Measurements from ENCODE around the gene DPYD.

The DPYD gene

DNA sequence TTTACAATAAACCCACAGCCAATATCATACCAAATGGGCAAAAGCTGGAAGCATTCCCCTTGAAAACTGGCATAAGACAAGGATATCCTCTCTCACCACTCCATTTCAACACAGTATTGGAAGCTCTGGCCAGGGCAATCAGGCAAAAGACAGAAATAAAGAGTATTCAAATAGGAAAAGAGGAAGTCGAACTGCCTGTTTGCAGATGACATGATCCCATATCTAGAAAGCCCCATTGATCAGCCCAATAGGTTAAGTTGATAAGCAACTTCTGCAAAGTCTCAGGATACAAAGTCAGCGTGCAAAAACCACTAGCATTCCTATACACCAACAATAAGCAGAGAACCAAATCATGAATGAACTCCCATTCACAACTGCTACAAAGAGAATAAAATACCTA lies 235.5 kb downstream of the DPYD start:
- Histone ChIP-seq H3K36me3 (ENCODE audit: control insufficient read depth in 1 of 2, insufficient read depth in 2 of 2, low read length in 2 of 2) (peaks cover 0 to 13% of the 10 kb centered on the region in 2 donors), H3K27ac (ENCODE audit: low read length) (no peak overlapping the region), H3K4me3 (ENCODE audit: low read depth in 1 of 2, low read length in 2 of 2) (no peak overlapping the region), H3K4me1 (ENCODE audit: control insufficient read depth in 1 of 2, insufficient read depth in 2 of 2, low read length in 2 of 2) (no peaks in the 10 kb centered on the region), H3K9me3 (ENCODE audit: control insufficient read depth in 1 of 2, low read length in 2 of 2) (no peaks in the 10 kb centered on the region), H3K27me3 (ENCODE audit: low read depth, low read length) (no peaks in the 10 kb centered on the region)

DNA sequence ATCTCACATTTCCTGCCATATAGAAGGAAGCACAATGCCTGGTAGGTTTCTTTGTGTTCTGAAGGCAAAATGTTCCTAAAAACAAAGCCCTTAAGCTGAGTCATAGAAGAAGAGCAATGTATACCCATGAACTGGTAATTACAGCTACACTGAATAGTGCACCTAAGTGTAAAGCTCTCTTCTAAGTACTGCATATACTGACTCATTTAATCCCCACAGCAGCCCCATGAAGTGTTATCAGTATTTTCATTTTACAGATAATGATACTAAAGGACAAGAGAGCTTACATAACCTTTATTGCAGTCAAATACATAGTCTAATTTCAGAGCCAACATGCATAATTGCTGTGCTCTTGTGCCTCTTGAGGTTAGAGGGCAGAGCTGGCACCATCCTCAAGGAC lies 239.9 kb downstream of the DPYD start:
- no peaks in the 10 kb centered on the region for H3K4me1 ChIP-seq (ENCODE audit: control insufficient read depth in 1 of 2, insufficient read depth in 2 of 2, low read length in 2 of 2)
- H3K36me3 ChIP-seq (ENCODE audit: control insufficient read depth in 1 of 2, insufficient read depth in 2 of 2, low read length in 2 of 2), result peaks cover 0 to 15% of the 10 kb centered on the region in 2 donors
- no peaks in the 10 kb centered on the region for H3K27me3 ChIP-seq (ENCODE audit: low read depth, low read length)
- no peak overlapping the region for H3K4me3 ChIP-seq (ENCODE audit: low read depth in 1 of 2, low read length in 2 of 2)
- no peak overlapping the region for H3K27ac ChIP-seq (ENCODE audit: low read length)
- H3K9me3 ChIP-seq (ENCODE audit: control insufficient read depth in 1 of 2, low read length in 2 of 2), result no peaks in the 10 kb centered on the region

DNA sequence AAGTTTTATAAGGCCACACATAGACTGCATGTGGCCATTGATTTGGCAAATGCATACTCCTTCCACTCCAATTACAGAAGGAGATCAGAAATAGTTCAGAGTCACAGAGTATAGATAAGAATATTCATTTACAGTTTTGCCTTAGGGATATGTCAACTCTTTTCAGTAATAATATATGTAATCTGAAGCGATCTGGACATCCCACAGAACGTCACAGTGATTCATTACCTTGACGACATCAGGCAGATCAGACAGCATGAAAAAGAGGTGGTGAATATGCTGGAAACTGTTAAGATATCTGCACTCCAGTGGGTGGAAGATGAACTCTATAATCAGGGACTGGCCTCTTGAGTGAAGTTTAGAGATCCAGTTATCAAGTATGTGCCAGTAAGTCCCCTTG lies 240.4 kb downstream of the DPYD start:
- Histone ChIP-seq H3K27me3 (ENCODE audit: low read depth, low read length) (no peaks in the 10 kb centered on the region), H3K9me3 (ENCODE audit: control insufficient read depth in 1 of 2, low read length in 2 of 2) (no peaks in the 10 kb centered on the region), H3K4me1 (ENCODE audit: control insufficient read depth in 1 of 2, insufficient read depth in 2 of 2, low read length in 2 of 2) (no peaks in the 10 kb centered on the region), H3K4me3 (ENCODE audit: low read depth in 1 of 2, low read length in 2 of 2) (no peak overlapping the region), H3K36me3 (ENCODE audit: control insufficient read depth in 1 of 2, insufficient read depth in 2 of 2, low read length in 2 of 2) (peaks cover 0 to 15% of the 10 kb centered on the region in 2 donors), H3K27ac (ENCODE audit: low read length) (no peak overlapping the region)

DNA sequence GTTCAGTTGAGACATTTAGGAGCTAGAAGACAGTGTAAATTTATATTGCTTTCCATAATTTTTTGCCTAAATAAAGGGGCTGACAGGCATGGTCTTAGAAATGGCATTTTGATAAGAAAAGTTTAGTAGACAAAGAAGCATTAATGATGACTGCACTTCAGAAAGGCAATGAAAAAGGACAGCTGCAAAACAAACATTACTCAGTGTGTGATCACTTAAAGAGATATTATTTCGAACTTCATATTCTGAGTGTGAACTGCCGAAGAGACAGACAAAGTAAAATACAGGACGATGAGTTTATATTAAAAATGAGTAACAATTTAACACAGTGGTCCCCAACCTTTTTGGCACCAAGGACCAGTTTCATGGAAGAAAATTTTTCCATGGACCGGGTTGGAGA lies 243.1 kb downstream of the DPYD start:
- Histone ChIP-seq H3K27ac (ENCODE audit: low read length) (no peak overlapping the region), H3K4me3 (ENCODE audit: low read depth in 1 of 2, low read length in 2 of 2) (no peak overlapping the region), H3K9me3 (ENCODE audit: control insufficient read depth in 1 of 2, low read length in 2 of 2) (no peaks in the 10 kb centered on the region), H3K4me1 (ENCODE audit: control insufficient read depth in 1 of 2, insufficient read depth in 2 of 2, low read length in 2 of 2) (no peaks in the 10 kb centered on the region), H3K27me3 (ENCODE audit: low read depth, low read length) (no peaks in the 10 kb centered on the region), H3K36me3 (ENCODE audit: control insufficient read depth in 1 of 2, insufficient read depth in 2 of 2, low read length in 2 of 2) (peaks cover 0 to 15% of the 10 kb centered on the region in 2 donors)

DNA sequence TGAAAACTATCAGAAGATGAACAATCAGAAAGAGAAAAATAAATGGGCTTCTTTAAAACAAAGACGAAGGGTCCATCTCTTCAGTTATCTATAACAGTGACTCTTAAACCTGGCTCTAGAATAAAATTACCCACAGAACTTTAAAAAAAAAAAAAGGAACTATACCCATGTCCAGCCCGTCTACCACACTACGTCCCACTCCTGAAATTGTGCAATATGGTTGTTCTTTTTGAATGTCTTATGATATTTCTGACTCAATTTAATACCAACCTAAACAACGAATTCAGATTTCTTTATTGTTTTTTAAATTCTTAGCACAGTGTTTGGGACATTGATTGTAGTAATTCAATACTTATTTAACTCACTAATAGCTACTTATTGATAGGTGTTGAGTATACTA lies 246.3 kb downstream of the DPYD start:
- H3K36me3 ChIP-seq (ENCODE audit: control insufficient read depth in 1 of 2, insufficient read depth in 2 of 2, low read length in 2 of 2), result peaks cover 0 to 17% of the 10 kb centered on the region in 2 donors
- H3K27ac ChIP-seq (ENCODE audit: low read length), result no peak overlapping the region
- no peaks in the 10 kb centered on the region for H3K4me1 ChIP-seq (ENCODE audit: control insufficient read depth in 1 of 2, insufficient read depth in 2 of 2, low read length in 2 of 2)

DNA sequence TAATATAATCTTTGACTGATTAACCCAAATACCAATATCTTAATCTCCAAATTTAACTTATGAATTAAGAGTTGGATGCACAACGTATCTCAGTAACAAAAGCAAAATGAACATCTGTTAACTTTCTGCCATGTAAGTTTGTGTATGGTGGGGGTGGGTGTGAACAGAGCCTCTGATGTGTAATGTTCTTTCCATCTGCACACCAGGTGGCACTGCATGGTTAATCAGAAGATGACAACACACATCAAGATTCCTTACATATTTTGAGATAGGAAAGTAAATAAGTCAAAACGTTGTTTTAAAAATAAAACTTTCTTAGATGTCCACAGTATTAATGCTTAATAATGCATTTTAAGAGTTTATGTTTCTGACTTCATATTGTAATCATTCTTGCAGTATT lies 251.9 kb downstream of the DPYD start:
- Histone ChIP-seq H3K4me1 (ENCODE audit: control insufficient read depth in 1 of 2, insufficient read depth in 2 of 2, low read length in 2 of 2) (no peaks in the 10 kb centered on the region), H3K27me3 (ENCODE audit: low read depth, low read length) (no peaks in the 10 kb centered on the region), H3K4me3 (ENCODE audit: low read depth in 1 of 2, low read length in 2 of 2) (no peak overlapping the region), H3K36me3 (ENCODE audit: control insufficient read depth in 1 of 2, insufficient read depth in 2 of 2, low read length in 2 of 2) (peaks cover 0 to 9% of the 10 kb centered on the region in 2 donors), H3K27ac (ENCODE audit: low read length) (no peak overlapping the region), H3K9me3 (ENCODE audit: control insufficient read depth in 1 of 2, low read length in 2 of 2) (peaks cover 0 to 3% of the 10 kb centered on the region in 2 donors)

More for the DNA sequence above, 246.3 kb downstream of the DPYD start:
- Histone ChIP-seq H3K4me3 (ENCODE audit: low read depth in 1 of 2, low read length in 2 of 2) (no peak overlapping the region), H3K9me3 (ENCODE audit: control insufficient read depth in 1 of 2, low read length in 2 of 2) (peaks cover 0 to 3% of the 10 kb centered on the region in 2 donors), H3K27me3 (ENCODE audit: low read depth, low read length) (no peaks in the 10 kb centered on the region)

DNA sequence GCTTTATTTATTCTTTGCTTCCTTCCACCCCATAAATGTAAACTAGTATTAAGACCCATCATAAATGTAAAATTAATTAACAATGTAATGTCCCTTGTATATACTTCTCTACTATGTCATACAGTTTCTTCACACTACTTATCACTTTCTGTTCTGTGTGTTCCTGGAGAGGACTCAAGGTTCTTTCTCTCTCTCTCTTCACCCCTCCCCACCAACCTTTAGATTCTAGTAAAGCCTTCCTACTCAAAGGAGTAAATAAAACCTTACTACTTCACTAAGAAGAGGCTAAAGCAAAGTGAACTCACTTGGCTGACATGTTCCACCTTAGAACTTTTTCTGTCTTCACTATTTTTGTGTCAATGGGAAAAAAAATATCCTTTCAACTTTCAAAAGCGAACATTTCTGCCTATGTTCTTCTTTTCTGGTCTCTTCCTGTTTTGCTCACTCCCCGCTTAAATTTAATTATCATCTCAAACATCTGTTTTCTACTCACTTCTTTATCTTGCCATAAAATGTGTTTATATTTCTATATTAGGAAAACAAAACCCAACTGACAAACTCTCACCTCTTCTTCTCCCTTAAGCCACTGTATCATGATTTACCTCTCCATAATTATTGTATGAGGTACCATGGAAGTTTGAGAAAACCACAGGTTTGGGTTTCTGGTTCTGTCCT lies 260.3 kb downstream of the DPYD start:
- H3K27ac ChIP-seq (ENCODE audit: low read length), result no peak overlapping the region
- H3K4me1 ChIP-seq (ENCODE audit: control insufficient read depth in 1 of 2, insufficient read depth in 2 of 2, low read length in 2 of 2), result no peaks in the 10 kb centered on the region
- H3K27me3 ChIP-seq (ENCODE audit: low read depth, low read length), result no peaks in the 10 kb centered on the region
- H3K4me3 ChIP-seq (ENCODE audit: low read depth in 1 of 2, low read length in 2 of 2), result no peak overlapping the region
- H3K9me3 ChIP-seq (ENCODE audit: control insufficient read depth in 1 of 2, low read length in 2 of 2), result no peaks in the 10 kb centered on the region
- no peaks in the 10 kb centered on the region for H3K36me3 ChIP-seq (ENCODE audit: control insufficient read depth in 1 of 2, insufficient read depth in 2 of 2, low read length in 2 of 2)

DNA sequence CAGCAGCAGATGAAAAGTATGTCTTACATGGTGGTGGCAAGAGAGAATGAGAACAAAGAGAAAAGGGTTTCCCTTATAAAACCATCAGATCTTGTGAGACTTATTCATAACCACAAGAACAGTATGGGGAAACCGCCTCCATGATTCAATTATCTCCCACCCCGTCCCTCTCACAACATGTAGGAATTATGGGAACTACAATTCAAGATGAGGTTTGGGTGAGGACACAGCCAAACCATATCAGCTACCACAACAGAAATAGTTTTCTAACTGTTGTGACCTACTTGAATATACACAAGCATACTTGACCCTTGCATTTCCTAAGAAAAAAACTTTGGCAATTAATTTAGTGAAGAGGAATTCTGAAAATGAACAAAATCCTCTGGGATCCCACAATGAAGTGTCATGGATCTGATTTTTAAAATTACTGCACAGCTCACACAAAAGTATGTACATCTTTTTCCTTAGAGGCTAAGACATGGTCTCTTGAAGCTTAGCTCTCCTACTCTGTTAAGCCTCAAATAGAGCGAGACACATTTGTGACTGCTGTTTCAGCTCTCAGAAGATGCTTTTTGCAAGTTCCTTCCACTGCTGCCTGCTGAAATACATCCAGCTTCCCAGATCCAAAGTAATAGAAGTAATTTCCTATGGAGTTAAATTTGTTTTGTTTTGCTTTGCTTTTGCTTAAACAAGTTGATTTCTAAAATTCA lies 265.8 kb downstream of the DPYD start:
- H3K4me3 ChIP-seq (ENCODE audit: low read depth in 1 of 2, low read length in 2 of 2), result no peak overlapping the region
- no peaks in the 10 kb centered on the region for H3K36me3 ChIP-seq (ENCODE audit: control insufficient read depth in 1 of 2, insufficient read depth in 2 of 2, low read length in 2 of 2)
- H3K9me3 ChIP-seq (ENCODE audit: control insufficient read depth in 1 of 2, low read length in 2 of 2), result no peaks in the 10 kb centered on the region
- H3K27me3 ChIP-seq (ENCODE audit: low read depth, low read length), result no peaks in the 10 kb centered on the region
- no peak overlapping the region for H3K27ac ChIP-seq (ENCODE audit: low read length)
- no peaks in the 10 kb centered on the region for H3K4me1 ChIP-seq (ENCODE audit: control insufficient read depth in 1 of 2, insufficient read depth in 2 of 2, low read length in 2 of 2)

DNA sequence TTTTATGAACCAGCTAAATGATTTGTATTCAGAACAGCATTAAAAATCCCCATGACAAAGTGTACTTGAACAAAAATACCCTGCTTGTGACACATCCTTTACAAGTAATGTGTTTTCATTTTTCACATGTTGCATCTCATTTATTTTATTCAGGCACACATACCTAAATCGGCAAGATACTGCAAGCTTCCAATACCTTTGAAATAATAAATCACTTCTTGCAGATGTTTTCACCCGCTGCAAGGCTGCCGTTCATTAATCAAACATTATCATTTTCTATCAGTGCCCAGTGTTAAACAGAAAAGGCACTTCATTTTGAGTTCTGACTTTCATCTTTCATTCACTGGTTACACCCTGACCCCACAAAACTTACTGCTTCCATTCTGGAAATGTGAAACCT lies 269.6 kb downstream of the DPYD start:
- Histone ChIP-seq H3K4me3 (ENCODE audit: low read depth in 1 of 2, low read length in 2 of 2) (no peak overlapping the region), H3K27ac (ENCODE audit: low read length) (no peak overlapping the region), H3K4me1 (ENCODE audit: control insufficient read depth in 1 of 2, insufficient read depth in 2 of 2, low read length in 2 of 2) (no peaks in the 10 kb centered on the region), H3K9me3 (ENCODE audit: control insufficient read depth in 1 of 2, low read length in 2 of 2) (peaks cover 0 to 6% of the 10 kb centered on the region in 2 donors), H3K27me3 (ENCODE audit: low read depth, low read length) (no peaks in the 10 kb centered on the region), H3K36me3 (ENCODE audit: control insufficient read depth in 1 of 2, insufficient read depth in 2 of 2, low read length in 2 of 2) (peaks cover 0 to 6% of the 10 kb centered on the region in 2 donors)

DNA sequence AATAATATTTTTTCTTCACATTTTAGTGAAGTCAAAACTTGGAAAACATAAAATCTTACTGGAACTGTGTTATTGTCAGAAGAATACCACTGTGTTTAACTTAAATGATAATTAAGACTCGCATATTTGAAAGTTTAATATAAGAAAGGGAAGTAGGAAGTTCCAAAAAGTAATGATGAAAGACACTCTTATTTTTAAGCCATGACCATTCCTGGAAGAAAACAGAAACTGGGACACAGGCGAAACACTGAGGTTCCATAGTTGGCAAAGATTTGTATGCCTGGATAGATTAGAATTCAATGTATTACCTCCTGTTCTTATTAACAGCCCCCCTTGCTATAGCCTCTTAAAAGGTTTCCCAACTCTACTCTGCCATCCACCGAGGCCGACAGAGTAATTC lies 271.2 kb downstream of the DPYD start:
- Histone ChIP-seq H3K4me3 (ENCODE audit: low read depth in 1 of 2, low read length in 2 of 2) (no peak overlapping the region), H3K9me3 (ENCODE audit: control insufficient read depth in 1 of 2, low read length in 2 of 2) (peaks cover 0 to 7% of the 10 kb centered on the region in 2 donors), H3K27ac (ENCODE audit: low read length) (no peak overlapping the region), H3K4me1 (ENCODE audit: control insufficient read depth in 1 of 2, insufficient read depth in 2 of 2, low read length in 2 of 2) (no peaks in the 10 kb centered on the region), H3K27me3 (ENCODE audit: low read depth, low read length) (no peaks in the 10 kb centered on the region), H3K36me3 (ENCODE audit: control insufficient read depth in 1 of 2, insufficient read depth in 2 of 2, low read length in 2 of 2) (peaks cover 0 to 6% of the 10 kb centered on the region in 2 donors)

DNA sequence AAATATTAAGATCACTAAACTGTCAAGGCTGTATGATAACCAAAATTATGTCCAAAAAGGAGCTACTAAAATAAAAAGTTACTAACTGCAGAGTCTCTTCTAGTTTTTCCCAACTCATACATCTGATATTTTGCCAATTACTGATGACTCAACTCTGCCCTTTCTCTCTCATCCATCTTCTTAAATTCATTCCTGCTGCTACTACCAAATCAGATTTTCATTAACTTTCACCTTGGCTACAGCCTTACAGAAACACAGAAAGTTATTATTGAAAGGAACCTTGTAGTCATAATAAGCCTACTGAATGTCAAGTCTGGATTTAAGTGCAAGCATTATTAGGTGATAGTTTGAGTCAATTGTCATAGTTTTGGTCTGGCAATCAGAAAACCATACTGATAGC lies 273.1 kb downstream of the DPYD start:
- Histone ChIP-seq H3K27me3 (ENCODE audit: low read depth, low read length) (no peaks in the 10 kb centered on the region), H3K4me1 (ENCODE audit: control insufficient read depth in 1 of 2, insufficient read depth in 2 of 2, low read length in 2 of 2) (no peaks in the 10 kb centered on the region), H3K4me3 (ENCODE audit: low read depth in 1 of 2, low read length in 2 of 2) (no peak overlapping the region), H3K27ac (ENCODE audit: low read length) (no peak overlapping the region), H3K36me3 (ENCODE audit: control insufficient read depth in 1 of 2, insufficient read depth in 2 of 2, low read length in 2 of 2) (peaks cover 0 to 6% of the 10 kb centered on the region in 2 donors), H3K9me3 (ENCODE audit: control insufficient read depth in 1 of 2, low read length in 2 of 2) (peaks cover 0 to 9% of the 10 kb centered on the region in 2 donors)

Data from muscle layer of duodenum (tissue), 2 donors.